ENCODE measurements around the gene TTC21A.

DNA sequence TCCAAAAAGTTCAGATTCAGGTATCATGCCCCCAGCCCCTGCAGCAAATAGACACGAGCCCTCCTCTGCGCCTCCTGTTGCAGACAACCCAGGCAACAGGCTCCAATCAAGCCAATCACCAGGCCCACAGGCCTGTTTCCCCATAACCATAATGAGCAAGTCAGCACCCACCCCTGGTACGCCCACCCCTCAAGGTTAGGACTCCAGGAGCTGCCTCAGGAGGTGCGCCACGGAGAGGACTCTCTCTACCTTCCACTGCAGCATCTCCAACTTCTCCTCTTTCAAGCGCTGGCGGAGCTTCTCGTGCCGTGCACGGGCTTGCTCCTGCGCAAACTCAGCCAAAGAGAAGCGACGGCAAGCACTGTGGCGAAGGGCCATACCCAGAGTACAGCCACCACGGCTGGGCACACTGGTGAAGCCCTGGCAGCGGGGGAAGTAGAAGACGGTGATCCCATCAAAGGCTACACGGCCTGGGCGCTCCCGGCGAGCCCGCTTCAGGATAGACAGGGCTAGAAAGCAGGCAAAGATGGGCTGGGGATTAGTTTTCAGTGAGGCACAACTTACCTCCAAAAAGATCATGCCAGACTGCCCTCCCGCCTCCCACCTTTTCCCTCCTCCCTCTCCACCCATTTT is 37.4 kb downstream of the TTC21A start:
- TF ChIP-seq, protein P1, sequence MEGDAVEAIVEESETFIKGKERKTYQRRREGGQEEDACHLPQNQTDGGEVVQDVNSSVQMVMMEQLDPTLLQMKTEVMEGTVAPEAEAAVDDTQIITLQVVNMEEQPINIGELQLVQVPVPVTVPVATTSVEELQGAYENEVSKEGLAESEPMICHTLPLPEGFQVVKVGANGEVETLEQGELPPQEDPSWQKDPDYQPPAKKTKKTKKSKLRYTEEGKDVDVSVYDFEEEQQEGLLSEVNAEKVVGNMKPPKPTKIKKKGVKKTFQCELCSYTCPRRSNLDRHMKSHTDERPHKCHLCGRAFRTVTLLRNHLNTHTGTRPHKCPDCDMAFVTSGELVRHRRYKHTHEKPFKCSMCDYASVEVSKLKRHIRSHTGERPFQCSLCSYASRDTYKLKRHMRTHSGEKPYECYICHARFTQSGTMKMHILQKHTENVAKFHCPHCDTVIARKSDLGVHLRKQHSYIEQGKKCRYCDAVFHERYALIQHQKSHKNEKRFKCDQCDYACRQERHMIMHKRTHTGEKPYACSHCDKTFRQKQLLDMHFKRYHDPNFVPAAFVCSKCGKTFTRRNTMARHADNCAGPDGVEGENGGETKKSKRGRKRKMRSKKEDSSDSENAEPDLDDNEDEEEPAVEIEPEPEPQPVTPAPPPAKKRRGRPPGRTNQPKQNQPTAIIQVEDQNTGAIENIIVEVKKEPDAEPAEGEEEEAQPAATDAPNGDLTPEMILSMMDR (IDR thresholded peaks at IDR 0.05) = no peak
- TF ChIP-seq POLR2AphosphoS5 (IDR thresholded peaks at IDR 0.05; ENCODE audit: low read depth, low read length) (no peak), TCF7L2 (IDR thresholded peaks at IDR 0.05; ENCODE audit: low read depth, low read length) (no peak), SIN3A (IDR thresholded peaks at IDR 0.05; ENCODE audit: borderline replicate concordance, insufficient read depth, low read depth, low read length) (no peak)
- TF ChIP-seq, protein P2, sequence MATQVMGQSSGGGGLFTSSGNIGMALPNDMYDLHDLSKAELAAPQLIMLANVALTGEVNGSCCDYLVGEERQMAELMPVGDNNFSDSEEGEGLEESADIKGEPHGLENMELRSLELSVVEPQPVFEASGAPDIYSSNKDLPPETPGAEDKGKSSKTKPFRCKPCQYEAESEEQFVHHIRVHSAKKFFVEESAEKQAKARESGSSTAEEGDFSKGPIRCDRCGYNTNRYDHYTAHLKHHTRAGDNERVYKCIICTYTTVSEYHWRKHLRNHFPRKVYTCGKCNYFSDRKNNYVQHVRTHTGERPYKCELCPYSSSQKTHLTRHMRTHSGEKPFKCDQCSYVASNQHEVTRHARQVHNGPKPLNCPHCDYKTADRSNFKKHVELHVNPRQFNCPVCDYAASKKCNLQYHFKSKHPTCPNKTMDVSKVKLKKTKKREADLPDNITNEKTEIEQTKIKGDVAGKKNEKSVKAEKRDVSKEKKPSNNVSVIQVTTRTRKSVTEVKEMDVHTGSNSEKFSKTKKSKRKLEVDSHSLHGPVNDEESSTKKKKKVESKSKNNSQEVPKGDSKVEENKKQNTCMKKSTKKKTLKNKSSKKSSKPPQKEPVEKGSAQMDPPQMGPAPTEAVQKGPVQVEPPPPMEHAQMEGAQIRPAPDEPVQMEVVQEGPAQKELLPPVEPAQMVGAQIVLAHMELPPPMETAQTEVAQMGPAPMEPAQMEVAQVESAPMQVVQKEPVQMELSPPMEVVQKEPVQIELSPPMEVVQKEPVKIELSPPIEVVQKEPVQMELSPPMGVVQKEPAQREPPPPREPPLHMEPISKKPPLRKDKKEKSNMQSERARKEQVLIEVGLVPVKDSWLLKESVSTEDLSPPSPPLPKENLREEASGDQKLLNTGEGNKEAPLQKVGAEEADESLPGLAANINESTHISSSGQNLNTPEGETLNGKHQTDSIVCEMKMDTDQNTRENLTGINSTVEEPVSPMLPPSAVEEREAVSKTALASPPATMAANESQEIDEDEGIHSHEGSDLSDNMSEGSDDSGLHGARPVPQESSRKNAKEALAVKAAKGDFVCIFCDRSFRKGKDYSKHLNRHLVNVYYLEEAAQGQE (IDR thresholded peaks at IDR 0.05; ENCODE audit: insufficient read depth in 1 of 2, low read depth in 2 of 2, low read length in 1 of 2) = no peak

All from Panc1 (cell line).